Smooth muscle cell (in vitro differentiated cells): ENCODE data around the gene PRICKLE4. TPM values are rescaled to one million over a fixed set of nuclear protein-coding genes. Genes with fewer than 3 reads are reported as not detected.

ENCODE experiments used
- DNase-seq: peaks from one replicate; lab custom pipeline; 2025; ENCODE audit not compliant: unreplicated experiment; lab: John Stamatoyannopoulos, UW
- H2AFZ ChIP-seq: fragments of 200-600 bp; sonication (generic); 2 replicates; pipeline ENCODE4 v1.6.0; 2016; ENCODE audit warnings: antibody characterized with exemption, low read depth, mild to moderate bottlenecking
- H3F3A ChIP-seq: fragments of 200-600 bp; sonication (generic); 2 replicates; pipeline ENCODE4 v1.6.0; 2017; ENCODE audit warnings: antibody characterized with exemption, low read depth
- H3K27ac ChIP-seq: fragments of 200-600 bp; sonication (generic); 2 replicates; pipeline ENCODE4 v1.5.1; 2016; ENCODE audit warnings: low read depth, mild to moderate bottlenecking
- H3K27me3 ChIP-seq: fragments of 200-600 bp; sonication (generic); 2 replicates; pipeline ENCODE4 v1.6.1; 2016; ENCODE audit warnings: low read depth, mild to moderate bottlenecking
- H3K36me3 ChIP-seq: fragments of 200-600 bp; sonication (generic); 2 replicates; pipeline ENCODE4 v1.5.1; 2016; ENCODE audit warnings: low read depth
- H3K4me1 ChIP-seq: fragments of 200-600 bp; sonication (generic); 2 replicates; pipeline ENCODE4 v1.5.1; 2016; ENCODE audit warnings: low read depth
- H3K4me2 ChIP-seq: fragments of 200-600 bp; sonication (generic); 2 replicates; pipeline ENCODE4 v1.6.0; 2016; ENCODE audit warnings: mild to moderate bottlenecking
- H3K4me3 ChIP-seq: fragments of 200-600 bp; sonication (generic); 2 replicates; pipeline ENCODE4 v1.5.1; 2016; ENCODE audit warnings: mild to moderate bottlenecking
- H3K79me2 ChIP-seq: fragments of 200-600 bp; sonication (generic); 2 replicates; pipeline ENCODE4 v1.6.0; 2016; ENCODE audit warnings: low read depth, mild to moderate bottlenecking
- H3K9ac ChIP-seq: fragments of 200-600 bp; sonication (generic); 2 replicates; pipeline ENCODE4 v1.6.0; 2016; ENCODE audit warnings: low read depth
- H3K9me3 ChIP-seq: fragments of 200-600 bp; sonication (generic); replicated peaks from 2 replicates; pipeline ENCODE4 v1.5.1; 2016; ENCODE audit warnings: low read depth
- H4K20me1 ChIP-seq: fragments of 200-600 bp; sonication (generic); 2 replicates; pipeline ENCODE4 v1.6.0; 2016; ENCODE audit warnings: low read depth
- WGBS: methylation state at CpG from one replicate; pipeline ENCODE4 v1.1.7; 2016; ENCODE audit warnings: low lambda C conversion rate; 5-methylcytosine and 5-hydroxymethylcytosine counted together
- polyA plus RNA-seq: library from polyadenylated mRNA; unstranded; fragments of >200 nt; fragmentation: Nextera tagmentation; extraction: Ambion mirVana; gene quantifications from 2 replicates; pipeline ENCODE4 v1.2.1, GENCODE V29; 2016
- total RNA-seq: library from RNA; depleted of rRNA; stranded (reverse); fragments of >200 nt; gene quantifications from 2 replicates; pipeline ENCODE4 v1.2.3, GENCODE V29; 2014
- TF ChIP-seq, protein P1 (sequence below): fragments of 200-600 bp; sonication (generic); IDR thresholded peaks from 2 replicates; pipeline ENCODE4 v1.5.1; 2017; ENCODE audit warnings: borderline replicate concordance, mild to moderate bottlenecking, antibody characterized with exemption; ENCODE audit not compliant: insufficient read depth, poor library complexity, severe bottlenecking

PRICKLE4 gene
- total and polyA plus RNA-seq, 2 experiments from 2014 or later: 2.0 TPM; not detected in 1

- H3K27ac ChIP-seq: no peak overlapping the region
- TF ChIP-seq, protein P1, sequence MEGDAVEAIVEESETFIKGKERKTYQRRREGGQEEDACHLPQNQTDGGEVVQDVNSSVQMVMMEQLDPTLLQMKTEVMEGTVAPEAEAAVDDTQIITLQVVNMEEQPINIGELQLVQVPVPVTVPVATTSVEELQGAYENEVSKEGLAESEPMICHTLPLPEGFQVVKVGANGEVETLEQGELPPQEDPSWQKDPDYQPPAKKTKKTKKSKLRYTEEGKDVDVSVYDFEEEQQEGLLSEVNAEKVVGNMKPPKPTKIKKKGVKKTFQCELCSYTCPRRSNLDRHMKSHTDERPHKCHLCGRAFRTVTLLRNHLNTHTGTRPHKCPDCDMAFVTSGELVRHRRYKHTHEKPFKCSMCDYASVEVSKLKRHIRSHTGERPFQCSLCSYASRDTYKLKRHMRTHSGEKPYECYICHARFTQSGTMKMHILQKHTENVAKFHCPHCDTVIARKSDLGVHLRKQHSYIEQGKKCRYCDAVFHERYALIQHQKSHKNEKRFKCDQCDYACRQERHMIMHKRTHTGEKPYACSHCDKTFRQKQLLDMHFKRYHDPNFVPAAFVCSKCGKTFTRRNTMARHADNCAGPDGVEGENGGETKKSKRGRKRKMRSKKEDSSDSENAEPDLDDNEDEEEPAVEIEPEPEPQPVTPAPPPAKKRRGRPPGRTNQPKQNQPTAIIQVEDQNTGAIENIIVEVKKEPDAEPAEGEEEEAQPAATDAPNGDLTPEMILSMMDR: no peak
- no peaks in the 10 kb centered on the region for H4K20me1 ChIP-seq
- no peaks in the 10 kb centered on the region for H3K27me3 ChIP-seq
- DNase-seq: no peak
- no peaks in the 10 kb centered on the region for H3K36me3 ChIP-seq
- H3K9ac ChIP-seq: no peak overlapping the region
- H3K4me3 ChIP-seq: no peak overlapping the region
- no peak overlapping the region for H2AFZ ChIP-seq
- no peaks in the 10 kb centered on the region for H3K79me2 ChIP-seq
- H3K4me2 ChIP-seq: no peak overlapping the region
- no peaks in the 10 kb centered on the region for H3K4me1 ChIP-seq
- H3K9me3 ChIP-seq: no peaks in the 10 kb centered on the region
- H3F3A ChIP-seq: no peaks in the 10 kb centered on the region
- WGBS: 96% methylated on average over 4 of the region's 4 CpGs
Measured at GRCh38 chr6:41821266-41821665, 40.7 kb downstream of the PRICKLE4 start.

DNA sequence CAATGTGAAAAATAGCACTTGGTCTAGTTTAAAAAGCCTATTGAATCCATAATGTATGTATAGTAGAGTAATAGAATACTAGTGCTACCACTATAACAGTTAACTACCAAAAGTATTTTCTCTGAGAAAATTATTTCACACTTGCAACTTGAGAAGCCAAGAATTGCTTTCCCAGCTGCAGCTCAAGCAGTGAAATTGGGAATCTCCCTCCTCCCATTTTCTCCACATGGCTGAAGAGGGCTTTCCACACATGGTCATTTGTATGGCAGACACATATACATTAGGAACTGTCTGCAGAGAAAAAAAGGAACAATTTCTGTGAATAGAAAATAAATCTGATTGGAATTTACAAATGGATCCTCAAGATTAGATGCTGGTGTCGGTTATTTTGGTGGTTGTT is 41.4 kb downstream of the PRICKLE4 start:
- H3K27ac ChIP-seq: no peak overlapping the region
- no peaks in the 10 kb centered on the region for H3F3A ChIP-seq
- H3K9ac ChIP-seq: no peak overlapping the region
- H3K4me1 ChIP-seq: no peaks in the 10 kb centered on the region
- H3K4me3 ChIP-seq: no peak overlapping the region
- no peaks in the 10 kb centered on the region for H3K9me3 ChIP-seq
- H4K20me1 ChIP-seq: no peaks in the 10 kb centered on the region
- no peak for DNase-seq
- H3K79me2 ChIP-seq: no peaks in the 10 kb centered on the region
- H3K27me3 ChIP-seq: no peaks in the 10 kb centered on the region
- H3K36me3 ChIP-seq: no peaks in the 10 kb centered on the region
- TF ChIP-seq, protein P1: no peak
- WGBS: 96% methylated on average over 1 of the region's 1 CpG
- H2AFZ ChIP-seq: no peak overlapping the region
- no peak overlapping the region for H3K4me2 ChIP-seq

DNA sequence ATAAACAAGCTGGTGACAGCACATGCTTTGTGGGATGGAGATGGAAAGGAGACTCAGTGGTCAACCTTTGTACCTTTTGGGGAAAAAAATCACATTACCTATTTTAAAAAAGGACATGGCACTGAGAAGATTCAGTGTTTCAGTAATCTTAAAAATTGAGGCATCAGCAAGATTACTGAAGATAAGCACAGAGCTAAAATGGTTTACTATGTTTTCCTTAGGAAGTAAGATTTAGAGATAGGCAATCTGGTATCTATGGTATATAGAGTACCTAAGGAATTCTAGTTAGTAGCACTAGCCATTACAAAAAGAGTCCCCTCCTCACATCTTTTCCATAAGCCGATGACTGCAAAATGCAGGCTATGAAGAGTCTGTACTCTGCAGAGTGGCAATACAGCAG is 42.6 kb downstream of the PRICKLE4 start:
- H3F3A ChIP-seq: no peaks in the 10 kb centered on the region
- no peak overlapping the region for H3K9ac ChIP-seq
- H3K79me2 ChIP-seq: no peaks in the 10 kb centered on the region
- H3K9me3 ChIP-seq: no peaks in the 10 kb centered on the region
- no peak overlapping the region for H3K27ac ChIP-seq
- no peak overlapping the region for H3K4me3 ChIP-seq
- TF ChIP-seq, protein P1: no peak
- no peaks in the 10 kb centered on the region for H4K20me1 ChIP-seq
- H3K27me3 ChIP-seq: no peaks in the 10 kb centered on the region
- H3K4me1 ChIP-seq: no peaks in the 10 kb centered on the region
- 92% methylated on average over 1 of the region's 1 CpG for WGBS
- no peak for DNase-seq
- no peak overlapping the region for H2AFZ ChIP-seq
- no peaks in the 10 kb centered on the region for H3K36me3 ChIP-seq
- H3K4me2 ChIP-seq: no peak overlapping the region
